ENCODE measurements around the gene ROPN1.
"Not testable (repeated sequence)": the region's sequence is repeated elsewhere in the genome, so short reads cannot be mapped to it uniquely, and the experiment has no call there.

Gene ROPN1
- long read RNA-seq, donor 1 = 0 reads
- long read RNA-seq, donor 2 = 0 reads
- long read RNA-seq, donor 3 = 0 reads
- long read RNA-seq, donor 4 = 0 reads
- long read RNA-seq, donor 5 = 0 reads
- long read RNA-seq, donor 6 = 0 reads
- long read RNA-seq, donor 7 = 0 reads
- long read RNA-seq, donor 8 = 0 reads

- DNase-seq = not testable (repeated sequence)
Observed at GRCh38 chr3:123991730-123992588, at the start of gene ROPN1. TSS of gene ROPN1 (minus strand) at chr3:123992124. CDS start at chr3:123980481, 11,643 bp downstream.

GRCh38 chr3:124041553-124041952 is 49.6 kb upstream of the ROPN1 start:
- DNase-seq = no peak

GRCh38 chr3:124037326-124037725 is 45.4 kb upstream of the ROPN1 start:
- DNase-seq = no peak

- not testable (repeated sequence) for DNase-seq
Observed at GRCh38 chr3:124036214-124036613, 44.3 kb upstream of the ROPN1 start.

- no peak for DNase-seq
Observed at GRCh38 chr3:124035463-124036121, 43.7 kb upstream of the ROPN1 start.

GRCh38 chr3:124034844-124035152 is 42.9 kb upstream of the ROPN1 start:
- no peak for DNase-seq

GRCh38 chr3:124034016-124034843 is 42.3 kb upstream of the ROPN1 start:
- peak; percentile 69 for DNase-seq

GRCh38 chr3:124033360-124034015 is 41.6 kb upstream of the ROPN1 start, which contains the start of gene KALRN:
TSS of gene KALRN (plus strand) at chr3:124033369.
- peak; percentile 82 for DNase-seq

GRCh38 chr3:124032881-124033359 is 41.0 kb upstream of the ROPN1 start:
- DNase-seq = peak; percentile 100

GRCh38 chr3:124032311-124032880 is 40.5 kb upstream of the ROPN1 start:
- DNase-seq = no peak

- DNase-seq = no peak
Observed at GRCh38 chr3:124026516-124026915, 34.6 kb upstream of the ROPN1 start.

- not testable (repeated sequence) for DNase-seq
Observed at GRCh38 chr3:124023531-124023930, 31.6 kb upstream of the ROPN1 start.

- no peak for DNase-seq
Observed at GRCh38 chr3:124019291-124019690, 27.4 kb upstream of the ROPN1 start.

- not testable (repeated sequence) for DNase-seq
Observed at GRCh38 chr3:124017502-124017901, 25.6 kb upstream of the ROPN1 start.

GRCh38 chr3:124016483-124016882 is 24.6 kb upstream of the ROPN1 start:
- DNase-seq = peak; percentile 40

GRCh38 chr3:124014366-124014942 is 22.5 kb upstream of the ROPN1 start:
- no peak for DNase-seq

GRCh38 chr3:124008321-124008720 is 16.4 kb upstream of the ROPN1 start:
- DNase-seq = not testable (repeated sequence)

GRCh38 chr3:124007186-124007585 is 15.3 kb upstream of the ROPN1 start:
- DNase-seq = no peak

- DNase-seq = not testable (repeated sequence)
Observed at GRCh38 chr3:124002405-124003079, 10.6 kb upstream of the ROPN1 start.

GRCh38 chr3:124001366-124001765 is 9.4 kb upstream of the ROPN1 start:
- DNase-seq = not testable (repeated sequence)

Data from right kidney (tissue), 9 donors.